T-helper 1 cell treated with Interleukin-12 subunit alpha and Interleukin-12 subunit beta and Interleukin-4 antibody, amounts not matched to agents 30 ng/mL and 1 ng/mL, for 36 hours (primary cell): ENCODE results near the gene B3GNT5. TPM values are rescaled to one million over a fixed set of nuclear protein-coding genes. Genes with fewer than 3 reads are reported as not detected.

Source experiments
- intact Hi-C: fragments of 100-400 bp; cut with micrococcal nuclease; formaldehyde crosslinking; loops from one replicate; pipeline ENCODE4 v1.15.1; 2024
- total RNA-seq: library from RNA; stranded (reverse); gene quantifications from 2 replicates; pipeline ENCODE4 v1.2.3, GENCODE V29; 2022

B3GNT5 gene
- total RNA-seq, 1 donor from 2014 or later: 2.0 TPM

- intact Hi-C loops: no loop called here
Measured at GRCh38 chr3:183317271-183317670, 64.2 kb downstream of the B3GNT5 start.

DNA sequence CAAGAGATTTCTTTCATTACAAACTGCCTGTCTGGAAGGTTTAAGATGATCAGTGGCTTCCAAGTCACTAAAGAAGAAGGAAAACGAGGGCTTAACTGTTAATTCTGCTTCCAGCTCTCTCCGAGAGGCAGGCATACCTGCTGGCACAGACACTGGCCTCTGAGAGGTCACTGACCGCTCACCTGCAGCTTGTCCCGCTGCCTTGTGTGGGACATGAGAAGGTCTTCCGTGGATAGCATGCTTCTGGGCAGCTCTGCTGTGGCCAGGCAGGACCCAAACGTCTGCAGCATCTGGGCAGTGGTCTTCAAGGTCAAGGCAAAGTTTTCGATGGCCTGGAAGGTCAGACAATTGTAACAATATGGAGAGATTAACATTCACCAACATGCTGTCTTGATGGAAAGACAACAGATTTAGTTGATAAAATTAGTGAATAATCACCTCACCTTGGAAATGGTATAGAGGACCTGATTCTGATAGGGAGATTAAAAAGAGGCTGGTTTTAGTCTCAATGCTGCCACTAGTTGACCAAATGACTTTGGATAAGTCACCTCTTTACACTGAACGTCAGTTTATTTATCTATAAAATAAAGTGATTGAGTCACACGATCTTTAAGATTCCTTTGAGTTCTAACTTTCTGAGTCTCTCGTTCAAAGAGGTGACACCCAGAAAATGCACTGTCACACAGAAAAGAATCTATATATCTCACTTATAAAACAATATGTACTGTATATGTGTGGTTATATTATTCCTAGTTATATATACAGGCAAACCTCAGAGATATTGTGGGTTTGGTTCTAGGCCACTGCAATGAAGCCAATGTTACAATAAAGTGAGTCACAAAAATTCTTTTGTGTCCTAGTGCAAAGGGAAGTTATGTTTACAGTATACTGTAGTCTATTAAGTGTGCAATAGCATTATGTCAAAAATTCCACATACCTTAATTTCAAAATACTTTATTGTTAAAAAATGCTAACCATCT lies 65.1 kb downstream of the B3GNT5 start:
- intact Hi-C loops: no loop called here

DNA sequence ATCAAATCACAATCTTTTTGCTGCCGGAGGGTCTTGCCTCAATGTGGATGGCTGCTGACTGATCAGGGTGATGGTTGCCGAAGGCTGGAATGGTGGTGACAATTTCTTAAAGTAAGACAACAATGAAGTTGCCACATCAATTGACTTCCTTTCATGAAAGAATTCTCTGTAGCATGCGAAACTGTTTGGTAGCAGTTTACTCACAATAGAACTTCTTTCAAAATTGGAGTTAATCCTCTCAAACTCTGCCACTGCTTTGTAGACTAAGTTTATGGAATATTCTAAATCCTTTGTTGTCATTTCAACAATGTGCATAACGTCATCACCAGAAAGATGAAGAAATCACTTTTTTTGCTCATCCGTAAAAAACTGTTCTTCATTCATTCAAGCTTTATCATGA lies 65.8 kb downstream of the B3GNT5 start:
- intact Hi-C loops: loop anchor here (1.0 kb wide), 1 partner anchor 34 kb away; no protein-coding TSS in a partner anchor

DNA sequence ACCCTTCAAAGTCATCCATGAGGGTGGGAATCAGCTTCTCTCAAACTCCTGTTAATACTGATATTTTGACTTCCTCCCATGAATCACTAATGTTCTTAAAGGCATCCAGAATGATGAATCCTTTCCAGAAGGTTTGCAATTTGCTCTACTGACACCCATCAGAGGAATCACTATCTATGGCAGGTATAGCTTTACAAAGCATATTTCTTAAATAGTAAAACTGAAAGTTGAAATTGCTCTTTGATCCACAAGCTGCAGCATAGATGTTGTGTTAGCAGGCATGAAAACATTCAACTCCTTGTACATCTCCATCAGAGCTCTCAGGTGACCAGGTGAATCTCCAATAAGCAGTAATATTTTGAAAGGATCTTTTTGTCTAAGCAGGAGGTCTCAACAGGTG lies 66.3 kb downstream of the B3GNT5 start:
- intact Hi-C loops: loop anchor here (1.0 kb wide), 1 partner anchor 34 kb away; no protein-coding TSS in a partner anchor

Other genes starting within 250 kb of the B3GNT5 start
- 23.4 and 24.8 TPM in 2 replicates for gene MCCC1, start 153.8 kb upstream of the B3GNT5 start, total RNA-seq
- gene LAMP3, start 90.5 kb upstream of the B3GNT5 start, total RNA-seq: 9.1 and 9.4 TPM in 2 replicates
- gene MCF2L2, start 175.4 kb downstream of the B3GNT5 start, total RNA-seq: 3.8 and 3.9 TPM in 2 replicates